HEK293 (cell line): Measurements from ENCODE around the gene MOV10L1.

Experiments used
- CTCF ChIP-seq: fragments of 450-650 bp; formaldehyde crosslinking; IDR thresholded peaks from 2 replicates; pipeline ENCODE4 v1.5.1; 2016; ENCODE audit warnings: missing biosample characterization, missing genetic modification characterization
- GLIS2 ChIP-seq: fragments of 450-650 bp; formaldehyde crosslinking; IDR thresholded peaks from 2 replicates; pipeline ENCODE4 v1.5.1; 2016; ENCODE audit warnings: missing biosample characterization, missing genetic modification characterization
- ZNF133 ChIP-seq: fragments of 450-650 bp; formaldehyde crosslinking; IDR thresholded peaks from 2 replicates; pipeline ENCODE4 v1.5.1; 2016; ENCODE audit warnings: missing biosample characterization, missing genetic modification characterization
- ZNF768 ChIP-seq: fragments of 450-650 bp; formaldehyde crosslinking; IDR thresholded peaks from 2 replicates; pipeline ENCODE4 v1.5.1; 2018; ENCODE audit warnings: missing biosample characterization, mild to moderate bottlenecking, missing genetic modification characterization
- ZNF843 ChIP-seq: fragments of 450-650 bp; formaldehyde crosslinking; IDR thresholded peaks from 2 replicates; pipeline ENCODE4 v1.5.1; 2016; ENCODE audit warnings: missing biosample characterization, missing genetic modification characterization
- TF ChIP-seq, protein P1 (sequence below): fragments of 450-650 bp; formaldehyde crosslinking; IDR thresholded peaks from 2 replicates; pipeline ENCODE4 v1.5.1; 2016; ENCODE audit warnings: missing biosample characterization, missing genetic modification characterization
- TF ChIP-seq, protein P2 (sequence below): fragments of 450-650 bp; formaldehyde crosslinking; IDR thresholded peaks from 2 replicates; pipeline ENCODE4 v1.5.1; 2016; ENCODE audit warnings: missing biosample characterization, missing genetic modification characterization
- TF ChIP-seq, protein P3 (sequence below): fragments of 450-650 bp; formaldehyde crosslinking; IDR thresholded peaks from 2 replicates; pipeline ENCODE4 v1.5.1; 2016; ENCODE audit warnings: missing biosample characterization, missing genetic modification characterization, low read depth

DNA sequence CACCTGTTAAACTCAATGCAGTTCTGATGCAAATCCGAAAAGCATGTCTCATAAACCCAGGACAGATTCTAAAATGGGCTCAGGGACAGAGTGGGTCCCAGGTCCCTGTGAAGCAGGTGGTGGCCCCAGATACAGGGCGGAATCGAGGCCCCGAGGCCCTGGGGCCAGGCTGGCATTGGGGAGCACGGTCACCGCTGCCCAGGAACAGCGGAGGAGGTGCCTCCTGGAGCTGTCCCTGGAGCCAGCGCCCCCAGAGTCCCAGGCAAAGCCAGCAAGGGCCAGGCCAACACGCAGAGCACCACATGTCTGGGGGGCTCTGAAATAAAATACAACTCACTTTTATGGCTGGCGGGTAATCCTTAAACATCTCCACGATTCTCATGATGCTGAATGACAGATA, 21.7 kb upstream of the MOV10L1 start:
- TF ChIP-seq, protein P1, sequence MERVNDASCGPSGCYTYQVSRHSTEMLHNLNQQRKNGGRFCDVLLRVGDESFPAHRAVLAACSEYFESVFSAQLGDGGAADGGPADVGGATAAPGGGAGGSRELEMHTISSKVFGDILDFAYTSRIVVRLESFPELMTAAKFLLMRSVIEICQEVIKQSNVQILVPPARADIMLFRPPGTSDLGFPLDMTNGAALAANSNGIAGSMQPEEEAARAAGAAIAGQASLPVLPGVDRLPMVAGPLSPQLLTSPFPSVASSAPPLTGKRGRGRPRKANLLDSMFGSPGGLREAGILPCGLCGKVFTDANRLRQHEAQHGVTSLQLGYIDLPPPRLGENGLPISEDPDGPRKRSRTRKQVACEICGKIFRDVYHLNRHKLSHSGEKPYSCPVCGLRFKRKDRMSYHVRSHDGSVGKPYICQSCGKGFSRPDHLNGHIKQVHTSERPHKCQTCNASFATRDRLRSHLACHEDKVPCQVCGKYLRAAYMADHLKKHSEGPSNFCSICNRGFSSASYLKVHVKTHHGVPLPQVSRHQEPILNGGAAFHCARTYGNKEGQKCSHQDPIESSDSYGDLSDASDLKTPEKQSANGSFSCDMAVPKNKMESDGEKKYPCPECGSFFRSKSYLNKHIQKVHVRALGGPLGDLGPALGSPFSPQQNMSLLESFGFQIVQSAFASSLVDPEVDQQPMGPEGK (tag by site-specific recombination), result no peak
- TF ChIP-seq CTCF (tag by site-specific recombination) (no peak), ZNF768 (no peak), ZNF843 (no peak), ZNF133 (tag by site-specific recombination) (no peak), GLIS2 (tag by site-specific recombination) (no peak)
- TF ChIP-seq, protein P2, sequence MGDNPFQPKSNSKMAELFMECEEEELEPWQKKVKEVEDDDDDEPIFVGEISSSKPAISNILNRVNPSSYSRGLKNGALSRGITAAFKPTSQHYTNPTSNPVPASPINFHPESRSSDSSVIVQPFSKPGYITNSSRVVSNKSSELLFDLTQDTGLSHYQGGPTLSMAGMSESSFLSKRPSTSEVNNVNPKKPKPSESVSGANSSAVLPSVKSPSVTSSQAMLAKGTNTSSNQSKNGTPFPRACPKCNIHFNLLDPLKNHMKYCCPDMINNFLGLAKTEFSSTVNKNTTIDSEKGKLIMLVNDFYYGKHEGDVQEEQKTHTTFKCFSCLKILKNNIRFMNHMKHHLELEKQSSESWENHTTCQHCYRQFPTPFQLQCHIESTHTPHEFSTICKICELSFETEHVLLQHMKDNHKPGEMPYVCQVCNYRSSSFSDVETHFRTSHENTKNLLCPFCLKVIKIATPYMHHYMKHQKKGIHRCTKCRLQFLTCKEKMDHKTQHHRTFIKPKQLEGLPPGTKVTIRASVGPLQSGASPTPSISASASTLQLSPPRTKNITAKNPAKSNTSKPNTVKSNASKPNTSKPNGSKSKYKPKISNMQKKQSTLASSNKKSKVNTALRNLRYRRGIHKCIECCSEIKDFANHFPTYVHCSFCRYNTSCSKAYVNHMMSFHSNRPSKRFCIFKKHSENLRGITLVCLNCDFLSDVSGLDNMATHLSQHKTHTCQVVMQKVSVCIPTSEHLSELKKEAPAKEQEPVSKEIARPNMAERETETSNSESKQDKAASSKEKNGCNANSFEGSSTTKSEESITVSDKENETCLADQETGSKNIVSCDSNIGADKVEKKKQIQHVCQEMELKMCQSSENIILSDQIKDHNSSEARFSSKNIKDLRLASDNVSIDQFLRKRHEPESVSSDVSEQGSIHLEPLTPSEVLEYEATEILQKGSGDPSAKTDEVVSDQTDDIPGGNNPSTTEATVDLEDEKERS (tag by site-specific recombination), result no peak
- TF ChIP-seq, protein P3, sequence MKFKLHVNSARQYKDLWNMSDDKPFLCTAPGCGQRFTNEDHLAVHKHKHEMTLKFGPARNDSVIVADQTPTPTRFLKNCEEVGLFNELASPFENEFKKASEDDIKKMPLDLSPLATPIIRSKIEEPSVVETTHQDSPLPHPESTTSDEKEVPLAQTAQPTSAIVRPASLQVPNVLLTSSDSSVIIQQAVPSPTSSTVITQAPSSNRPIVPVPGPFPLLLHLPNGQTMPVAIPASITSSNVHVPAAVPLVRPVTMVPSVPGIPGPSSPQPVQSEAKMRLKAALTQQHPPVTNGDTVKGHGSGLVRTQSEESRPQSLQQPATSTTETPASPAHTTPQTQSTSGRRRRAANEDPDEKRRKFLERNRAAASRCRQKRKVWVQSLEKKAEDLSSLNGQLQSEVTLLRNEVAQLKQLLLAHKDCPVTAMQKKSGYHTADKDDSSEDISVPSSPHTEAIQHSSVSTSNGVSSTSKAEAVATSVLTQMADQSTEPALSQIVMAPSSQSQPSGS (tag by site-specific recombination), result no peak
